HepG2 (cell line): ENCODE results near the gene ATF7IP. TPM values are rescaled to one million over a fixed set of nuclear protein-coding genes. Genes with fewer than 3 reads are reported as not detected.
A peak's percentile ranks its signal among the peaks of the same experiment; 100 is the strongest.

Source experiments
- ASH2L ChIP-seq: fragments of 300-600, 200-600 bp; sonication (generic); IDR thresholded peaks from 2 replicates; pipeline ENCODE4 v1.7.0; 2017; ENCODE audit warnings: low read depth, mild to moderate bottlenecking, moderate library complexity, mixed read lengths, low read length; ENCODE audit not compliant: insufficient read length
- CHD2 ChIP-seq: IDR thresholded peaks from 2 replicates; pipeline ENCODE4 v1.6.1; 2011; ENCODE audit warnings: low read depth, low read length, improper control_type of control experiment
- HOXA3 ChIP-seq: sonication (generic); formaldehyde crosslinking; IDR thresholded peaks from 2 replicates; pipeline ENCODE4 v1.5.0; 2020; ENCODE audit warnings: missing genetic modification reagents
- KDM1A ChIP-seq: IDR thresholded peaks from 2 replicates; pipeline ENCODE4 v1.6.1; 2016; ENCODE audit warnings: missing compliant biosample characterization
- KLF13 ChIP-seq: sonication (generic); formaldehyde crosslinking; IDR thresholded peaks from 2 replicates; pipeline ENCODE4 v1.4.0; 2020; ENCODE audit warnings: mild to moderate bottlenecking, missing genetic modification reagents
- POGZ ChIP-seq: sonication (generic); formaldehyde crosslinking; IDR thresholded peaks from 2 replicates; pipeline ENCODE4 v1.4.0; 2020; ENCODE audit warnings: mild to moderate bottlenecking, missing genetic modification reagents
- RFXAP ChIP-seq: sonication (generic); formaldehyde crosslinking; IDR thresholded peaks from 2 replicates; pipeline ENCODE4 v1.4.0; 2020; ENCODE audit warnings: missing genetic modification reagents, borderline replicate concordance
- SOX5 ChIP-seq: IDR thresholded peaks from 2 replicates; pipeline ENCODE4 v1.6.1; 2016; ENCODE audit warnings: borderline replicate concordance
- YEATS2 ChIP-seq: sonication (generic); formaldehyde crosslinking; IDR thresholded peaks from 2 replicates; pipeline ENCODE4 v1.4.0; 2020; ENCODE audit warnings: missing genetic modification reagents, borderline replicate concordance
- ZBTB3 ChIP-seq: sonication (generic); formaldehyde crosslinking; IDR thresholded peaks from 2 replicates; pipeline ENCODE4 v1.4.0; 2020; ENCODE audit warnings: low read depth, mild to moderate bottlenecking, moderate library complexity, missing genetic modification reagents, borderline replicate concordance
- ZBTB40 ChIP-seq, 2 experiments: fragments of 450-650 bp in 1 of 2; sonication (generic) in 1 of 2; formaldehyde crosslinking in 1 of 2; IDR thresholded peaks; 2 replicates each; pipeline versions ENCODE4 v1.6.1 to v1.8.0; 2016 to 2022; ENCODE audit warnings: antibody characterized with exemption in 1 of 2, mild to moderate bottlenecking in 1 of 2, missing genetic modification reagents in 1 of 2
- ZFP36 ChIP-seq: fragments of 150-350 bp; IDR thresholded peaks from 2 replicates; pipeline ENCODE4 v1.6.1; 2018; ENCODE audit warnings: borderline replicate concordance, low read length, low read depth; ENCODE audit not compliant: partially characterized antibody
- ZNF609 ChIP-seq: sonication (generic); formaldehyde crosslinking; IDR thresholded peaks from 2 replicates; pipeline ENCODE4 v1.4.0; 2020; ENCODE audit warnings: mild to moderate bottlenecking, missing genetic modification reagents, borderline replicate concordance
- polyA plus RNA-seq, 8 experiments: library from polyadenylated mRNA; depleted of rRNA in 3 of 8; stranded (reverse) in 7 of 8; unstranded in 1 of 8; fragments of >200 nt; fragmentation: Illumina TruSeq in 4 of 8; extraction: Trizol in 4 of 8; gene quantifications; 2 replicates each; pipeline versions ENCODE4 v1.2.1 to v1.2.3, GENCODE V29; 2011 to 2016; ENCODE audit warnings: low read depth in 4 of 8, missing spikeins in 1 of 8, mixed read lengths in 1 of 8; ENCODE audit not compliant: insufficient read depth in 1 of 8
- total RNA-seq, 5 experiments: library from RNA; depleted of rRNA; stranded (reverse); fragments of >200 nt; fragmentation: Illumina TruSeq; extraction: Trizol; gene quantifications; 2 replicates each; pipeline ENCODE4 v1.2.3, GENCODE V29; 2016; ENCODE audit warnings: low read depth in 1 of 5

Gene ATF7IP
- total and polyA plus RNA-seq, 2 of the 13 experiments (the other 11 are each of a cell fraction or from before 2014, with no cell fraction given) = 1.8 to 11.8 TPM

- TF ChIP-seq ZNF609 (CRISPR knock-in tag) (no peak), ZFP36 (no peak), ZBTB3 (no peak), KDM1A (CRISPR knock-in tag) (0 out of 2 replicates have a peak, but pooled peaks have one; percentile 17), CHD2 (no peak), HOXA3 (CRISPR knock-in tag) (peak; percentile 91), RFXAP (CRISPR knock-in tag) (0 out of 2 replicates have a peak, but pooled peaks have one; percentile 35), ZBTB40 (IDR thresholded peaks at IDR 0.05) (no peak), ZBTB40 (CRISPR knock-in tag; IDR thresholded peaks at IDR 0.05) (no peak), SOX5 (CRISPR knock-in tag) (peak; percentile 51; the same call in 1 of the 2 replicates), KLF13 (CRISPR knock-in tag) (no peak), ASH2L (peak; percentile 55), YEATS2 (CRISPR knock-in tag) (0 out of 2 replicates have a peak, but pooled peaks have one; percentile 38), POGZ (peak; percentile 76)
These were observed 19.5 kb downstream of the ATF7IP start (continued) for GRCh38 chr12:14384783-14385638.
